Naive B cell (primary cell): ENCODE results near the gene BDKRB1. TPM values are rescaled to one million over a fixed set of nuclear protein-coding genes. Genes with fewer than 3 reads are reported as not detected.

ENCODE experiments used
- ATAC-seq, 2 donors: fragments of 150-1000 bp; cut with Tn5 transposase; 2 replicates each; pipeline ENCODE4 v1.10.0; 2021; ENCODE audit warnings: low read depth in 2 of 2, mild to moderate bottlenecking in 2 of 2, moderate library complexity in 2 of 2
- DNase-seq: peaks from one replicate; pipeline ENCODE4 v3.0.0; 2022
- H3K27ac Mint-ChIP-seq, 6 donors: one replicate each; pipeline ENCODE4 v1.8.0; 2020 to 2022; ENCODE audit warnings: mild to moderate bottlenecking in 6 of 6, mixed read lengths in 6 of 6, moderate library complexity in 5 of 6, inconsistent platforms in 2 of 6
- H3K27me3 Mint-ChIP-seq, 3 donors: one replicate each; pipeline ENCODE4 v1.8.0; 2021 to 2022; ENCODE audit warnings: mixed read lengths in 3 of 3, mild to moderate bottlenecking in 1 of 3
- H3K36me3 Mint-ChIP-seq, 2 donors: one replicate each; pipeline ENCODE4 v1.8.0; 2020 to 2022; ENCODE audit warnings: mixed read lengths in 2 of 2, inconsistent platforms in 1 of 2, mild to moderate bottlenecking in 1 of 2
- H3K4me1 Mint-ChIP-seq, 3 donors: one replicate each; pipeline ENCODE4 v1.8.0; 2020 to 2022; ENCODE audit warnings: mixed read lengths in 3 of 3, inconsistent platforms in 1 of 3, mild to moderate bottlenecking in 1 of 3, moderate library complexity in 1 of 3
- H3K4me3 Mint-ChIP-seq, 8 donors: one replicate each; pipeline ENCODE4 v1.8.0; 2020 to 2022; ENCODE audit warnings: mild to moderate bottlenecking in 8 of 8, mixed read lengths in 8 of 8, moderate library complexity in 8 of 8, inconsistent platforms in 2 of 8
- H3K9me3 Mint-ChIP-seq, 7 donors: one replicate each; pipeline ENCODE4 v1.8.0; 2020 to 2022; ENCODE audit warnings: mixed read lengths in 7 of 7, mild to moderate bottlenecking in 5 of 7, inconsistent platforms in 2 of 7, moderate library complexity in 1 of 7
- polyA plus RNA-seq, 6 donors: library from polyadenylated mRNA; unstranded; fragments of 300-500 nt; fragmentation: Illumina TruSeq; gene quantifications; one replicate each; pipeline ENCODE4 v1.2.3, GENCODE V29; 2021; ENCODE audit warnings: low read depth in 6 of 6

BDKRB1 gene
- polyA plus RNA-seq, 6 donors from 2014 or later, result not detected

DNA sequence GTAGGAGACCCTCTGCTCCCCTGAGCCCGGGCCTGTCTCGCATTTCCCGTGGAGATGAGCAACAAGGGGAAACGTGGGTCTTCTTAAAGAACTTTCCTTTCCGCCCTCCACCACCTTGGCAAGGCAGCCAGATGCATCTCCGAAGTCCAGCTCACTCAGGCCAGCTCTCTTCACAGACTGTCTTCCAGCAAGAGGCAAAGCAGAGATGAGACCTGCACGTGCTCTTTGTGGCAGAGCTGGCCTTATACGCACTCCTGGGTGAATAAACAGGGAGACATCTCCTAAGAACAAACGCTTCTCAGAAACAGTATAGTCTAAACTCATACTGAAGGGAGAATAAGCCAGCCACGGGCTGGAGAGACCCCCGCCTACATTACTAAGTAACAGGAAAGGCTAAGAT is 1.3 kb upstream of the BDKRB1 start:
- Mint-ChIP-seq H3K27ac (peak overlapping the region in 1 of 6 donors; percentile 64), H3K27me3 (peaks cover 34 to 66% (median 62%) of the 10 kb centered on the region in 3 donors), H3K4me1 (no peaks in the 10 kb centered on the region), H3K4me3 (no peak overlapping the region), H3K36me3 (no peaks in the 10 kb centered on the region), H3K9me3 (peaks cover 0 to 2% (median 0%) of the 10 kb centered on the region in 7 donors)
- ATAC-seq (no peak), DNase-seq (no peak)

DNA sequence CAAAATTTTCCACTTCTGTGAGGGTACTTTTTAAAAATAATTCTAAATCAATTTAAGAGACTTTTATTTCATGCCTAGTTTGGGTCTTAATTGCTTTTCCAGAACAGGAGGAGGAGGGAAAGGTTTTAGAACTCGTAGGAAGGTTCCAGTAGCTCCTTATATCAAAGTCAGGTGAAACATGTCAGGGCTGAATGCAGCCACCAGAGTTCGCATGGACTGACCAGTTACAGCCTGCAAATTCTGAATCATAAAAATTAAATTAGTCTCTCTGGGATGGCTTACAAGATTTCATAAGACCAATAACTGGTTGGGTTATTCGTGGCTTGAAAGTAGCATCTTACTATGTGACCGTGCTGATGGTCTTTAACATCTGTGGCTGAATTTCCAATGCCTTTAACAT is 397 bp downstream of the BDKRB1 start:
- H3K27me3 Mint-ChIP-seq, result peaks cover 25 to 66% (median 57%) of the 10 kb centered on the region in 3 donors
- no peak for ATAC-seq

DNA sequence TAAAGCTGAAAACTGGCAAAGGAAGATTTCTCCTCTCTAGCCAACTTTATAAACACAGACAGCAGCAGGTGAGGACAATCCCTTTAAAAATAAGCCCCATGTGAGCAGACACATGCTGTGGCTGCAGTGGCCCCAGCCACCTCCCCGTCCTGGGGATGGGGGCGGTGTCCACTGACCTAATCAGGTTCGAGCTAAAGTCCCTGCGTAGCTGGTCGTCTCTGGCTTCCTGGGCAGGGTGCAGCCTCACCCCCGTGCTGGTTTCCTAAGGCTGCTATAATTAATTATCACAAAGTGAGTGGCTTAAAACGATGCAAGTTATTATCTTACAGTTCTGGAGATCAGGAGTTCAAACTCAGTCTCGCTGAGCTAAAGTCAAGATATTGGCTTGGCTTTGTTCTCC is 1.0 kb downstream of the BDKRB1 start:
- Mint-ChIP-seq H3K9me3 (peaks cover 0 to 2% (median 0%) of the 10 kb centered on the region in 7 donors), H3K27ac (peak overlapping the region in 1 of 6 donors; percentile 36), H3K36me3 (no peaks in the 10 kb centered on the region), H3K27me3 (peaks cover 22 to 64% (median 57%) of the 10 kb centered on the region in 3 donors), H3K4me1 (no peaks in the 10 kb centered on the region), H3K4me3 (no peak overlapping the region)
- DNase-seq (no peak), ATAC-seq (no peak)

More for the DNA sequence above, 397 bp downstream of the BDKRB1 start:
- Mint-ChIP-seq H3K36me3 (no peaks in the 10 kb centered on the region), H3K4me1 (no peaks in the 10 kb centered on the region), H3K27ac (no peak overlapping the region), H3K9me3 (peaks cover 0 to 2% (median 0%) of the 10 kb centered on the region in 7 donors), H3K4me3 (no peak overlapping the region)
- no peak for DNase-seq

DNA sequence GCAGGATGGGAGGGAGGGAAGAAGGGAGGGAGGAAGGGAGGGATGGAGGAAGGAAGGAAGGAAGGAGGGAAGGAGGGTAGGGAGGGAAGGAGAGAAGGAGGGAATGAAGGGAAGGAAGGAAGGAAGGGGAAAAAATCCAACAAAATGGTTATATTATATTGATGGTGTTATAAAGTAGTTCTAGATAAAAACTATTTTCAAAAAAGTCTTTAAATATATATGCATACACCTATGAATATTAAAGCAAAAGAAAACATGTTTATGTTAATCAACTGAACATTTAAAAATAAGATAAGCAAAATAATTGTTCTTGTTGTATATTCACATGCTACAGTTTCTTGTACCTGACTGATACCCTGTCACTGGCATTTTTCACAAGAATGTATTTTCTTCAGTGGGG is 1.9 kb downstream of the BDKRB1 start:
- Mint-ChIP-seq H3K4me3 (no peak overlapping the region), H3K9me3 (peaks cover 0 to 2% (median 0%) of the 10 kb centered on the region in 7 donors), H3K27me3 (peaks cover 18 to 56% (median 48%) of the 10 kb centered on the region in 3 donors), H3K27ac (no peak overlapping the region), H3K36me3 (no peaks in the 10 kb centered on the region), H3K4me1 (no peaks in the 10 kb centered on the region)
- ATAC-seq (no peak), DNase-seq (no peak)

DNA sequence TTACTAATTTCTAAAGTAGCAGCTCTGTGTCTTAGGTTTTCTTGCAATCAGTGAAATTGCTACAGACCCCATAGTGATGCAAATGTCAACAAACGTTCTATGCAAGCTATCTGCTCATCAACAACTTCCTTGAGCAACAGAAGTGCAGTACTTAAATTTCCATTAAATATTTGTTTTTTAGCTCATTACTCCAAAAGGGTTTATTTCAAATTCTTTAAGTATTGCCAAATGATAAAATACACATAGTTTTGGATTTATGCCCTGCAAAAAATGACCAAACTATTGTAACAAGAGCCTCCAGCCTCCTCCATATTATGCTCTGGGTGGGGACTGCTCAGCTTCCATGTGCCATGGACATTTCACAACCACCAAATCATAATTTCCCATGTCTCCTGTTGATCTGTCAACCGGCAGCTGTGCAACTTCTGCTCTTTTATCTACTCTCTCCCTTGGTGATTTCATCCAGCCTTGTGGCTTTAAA is 4.4 kb downstream of the BDKRB1 start:
- H3K9me3 Mint-ChIP-seq, result peaks cover 0 to 7% (median 2%) of the 10 kb centered on the region in 7 donors
- ATAC-seq (no peak), DNase-seq (no peak)
- no peak overlapping the region for H3K27ac Mint-ChIP-seq
- H3K4me3 Mint-ChIP-seq, result no peak overlapping the region
- H3K27me3 Mint-ChIP-seq, result peaks cover 11 to 37% (median 34%) of the 10 kb centered on the region in 3 donors
- H3K4me1 Mint-ChIP-seq, result no peaks in the 10 kb centered on the region
- no peaks in the 10 kb centered on the region for H3K36me3 Mint-ChIP-seq

DNA sequence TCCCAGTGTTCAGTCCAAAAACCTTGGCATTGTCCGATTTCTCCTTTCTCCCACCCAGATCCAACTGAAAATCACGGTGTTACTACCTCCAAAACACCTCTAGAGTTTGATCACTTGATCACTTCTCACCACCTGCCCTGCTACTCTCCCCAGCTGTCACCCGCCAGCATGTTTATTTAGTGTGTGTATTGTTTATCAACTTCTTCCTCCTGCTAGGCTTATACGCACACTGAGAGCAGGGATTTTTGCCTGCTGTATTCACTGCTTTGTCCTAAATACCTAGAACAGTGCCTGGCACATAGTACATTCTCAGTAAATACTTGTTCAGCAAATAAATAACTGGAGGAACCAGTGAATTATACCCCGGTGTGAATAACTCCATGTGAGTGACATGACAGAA is 5.0 kb downstream of the BDKRB1 start:
- H3K9me3 Mint-ChIP-seq, result peaks cover 0 to 7% (median 2%) of the 10 kb centered on the region in 7 donors
- H3K36me3 Mint-ChIP-seq, result peaks cover 0 to under 1% of the 10 kb centered on the region in 2 donors
- no peak overlapping the region for H3K4me3 Mint-ChIP-seq
- H3K4me1 Mint-ChIP-seq, result no peaks in the 10 kb centered on the region
- H3K27ac Mint-ChIP-seq, result no peak overlapping the region
- H3K27me3 Mint-ChIP-seq, result peaks cover 9 to 42% (median 39%) of the 10 kb centered on the region in 3 donors
- no peak for DNase-seq
- ATAC-seq, result no peak

DNA sequence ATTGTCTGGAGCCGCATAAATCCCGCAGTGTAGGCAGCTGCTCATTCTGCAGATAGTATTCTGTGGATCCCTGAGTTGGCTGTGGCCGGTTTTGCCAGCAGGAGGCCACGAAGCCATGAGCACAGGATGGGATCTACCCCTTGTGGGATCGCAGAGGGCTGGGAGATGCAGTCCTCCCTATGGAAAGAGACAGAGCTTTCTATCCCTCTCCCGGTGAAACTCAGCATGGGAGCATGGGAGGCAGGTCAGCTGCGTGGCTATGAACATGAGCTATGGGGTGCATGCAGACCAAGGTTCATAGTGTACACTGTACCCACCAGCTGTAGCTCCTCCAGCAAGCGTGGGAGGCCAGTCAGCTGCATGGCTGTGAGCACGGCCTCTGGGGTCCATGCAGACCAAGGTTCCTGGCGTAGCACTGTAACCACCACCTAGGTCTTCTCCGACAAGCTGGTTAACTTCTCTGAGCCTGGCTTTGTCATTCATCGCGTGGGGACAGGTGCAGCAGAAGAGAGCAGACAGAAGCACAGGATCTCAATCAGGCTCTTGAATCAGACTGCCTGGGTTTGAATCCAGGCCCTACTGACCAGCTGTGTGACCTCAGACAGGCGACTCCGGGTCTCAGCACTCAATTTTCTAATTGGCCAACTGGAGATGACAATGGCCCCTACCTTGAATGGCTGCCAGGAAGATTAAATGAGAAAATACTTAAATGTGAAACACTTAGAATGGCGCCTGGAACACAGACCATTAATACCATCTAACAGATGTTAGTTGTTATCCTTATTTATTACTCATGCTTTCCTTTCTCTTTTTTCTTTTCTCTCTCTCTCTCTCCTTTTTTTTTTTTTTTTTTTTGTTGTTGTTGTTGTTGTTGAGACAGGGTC is 6.0 kb downstream of the BDKRB1 start:
- Mint-ChIP-seq H3K27me3 (peaks cover 12 to 48% (median 43%) of the 10 kb centered on the region in 3 donors), H3K27ac (no peak overlapping the region)

DNA sequence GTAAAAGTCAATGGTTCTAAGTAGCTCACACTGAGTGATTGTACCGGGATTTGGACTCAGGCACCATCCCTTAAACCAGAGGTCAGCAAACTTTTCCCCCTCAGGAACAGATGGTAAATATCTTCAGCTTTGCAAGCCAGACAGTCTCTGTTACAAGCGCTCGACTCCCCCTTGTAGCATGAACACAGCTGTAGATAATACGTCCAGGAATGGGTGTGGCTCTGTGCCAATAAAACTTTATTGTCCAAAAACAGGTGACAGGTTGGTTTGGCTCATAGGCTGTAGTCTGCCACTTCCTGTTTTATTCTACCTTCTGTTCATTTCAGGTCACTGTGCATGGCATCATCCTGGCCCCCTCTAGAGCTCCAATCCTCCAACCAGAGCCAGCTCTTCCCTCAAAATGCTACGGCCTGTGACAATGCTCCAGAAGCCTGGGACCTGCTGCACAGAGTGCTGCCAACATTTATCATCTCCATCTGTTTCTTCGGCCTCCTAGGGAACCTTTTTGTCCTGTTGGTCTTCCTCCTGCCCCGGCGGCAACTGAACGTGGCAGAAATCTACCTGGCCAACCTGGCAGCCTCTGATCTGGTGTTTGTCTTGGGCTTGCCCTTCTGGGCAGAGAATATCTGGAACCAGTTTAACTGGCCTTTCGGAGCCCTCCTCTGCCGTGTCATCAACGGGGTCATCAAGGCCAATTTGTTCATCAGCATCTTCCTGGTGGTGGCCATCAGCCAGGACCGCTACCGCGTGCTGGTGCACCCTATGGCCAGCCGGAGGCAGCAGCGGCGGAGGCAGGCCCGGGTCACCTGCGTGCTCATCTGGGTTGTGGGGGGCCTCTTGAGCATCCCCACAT is 7.6 kb downstream of the BDKRB1 start:
- peak overlapping the region in 1 of 6 donors; percentile 9 for H3K27ac Mint-ChIP-seq
- no peak overlapping the region for H3K4me3 Mint-ChIP-seq
- peaks cover 17 to 43% (median 37%) of the 10 kb centered on the region in 3 donors for H3K27me3 Mint-ChIP-seq
- ATAC-seq (no peak), DNase-seq (no peak)
- H3K4me1 Mint-ChIP-seq, result no peaks in the 10 kb centered on the region
- H3K9me3 Mint-ChIP-seq, result peaks cover 0 to 7% (median 0%) of the 10 kb centered on the region in 7 donors
- peaks cover 0 to 13% of the 10 kb centered on the region in 2 donors for H3K36me3 Mint-ChIP-seq

More for the DNA sequence above, 6.0 kb downstream of the BDKRB1 start:
- Mint-ChIP-seq H3K4me1 (no peaks in the 10 kb centered on the region), H3K4me3 (no peak overlapping the region), H3K9me3 (peaks cover 0 to 7% (median 2%) of the 10 kb centered on the region in 7 donors), H3K36me3 (peaks cover 0 to 10% of the 10 kb centered on the region in 2 donors)
- DNase-seq (no peak), ATAC-seq (no peak)

DNA sequence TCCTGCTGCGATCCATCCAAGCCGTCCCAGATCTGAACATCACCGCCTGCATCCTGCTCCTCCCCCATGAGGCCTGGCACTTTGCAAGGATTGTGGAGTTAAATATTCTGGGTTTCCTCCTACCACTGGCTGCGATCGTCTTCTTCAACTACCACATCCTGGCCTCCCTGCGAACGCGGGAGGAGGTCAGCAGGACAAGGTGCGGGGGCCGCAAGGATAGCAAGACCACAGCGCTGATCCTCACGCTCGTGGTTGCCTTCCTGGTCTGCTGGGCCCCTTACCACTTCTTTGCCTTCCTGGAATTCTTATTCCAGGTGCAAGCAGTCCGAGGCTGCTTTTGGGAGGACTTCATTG is 8.2 kb downstream of the BDKRB1 start:
- Mint-ChIP-seq H3K36me3 (peaks cover 0 to 13% of the 10 kb centered on the region in 2 donors), H3K4me3 (no peak overlapping the region), H3K4me1 (no peaks in the 10 kb centered on the region), H3K9me3 (peaks cover 0 to 7% (median 0%) of the 10 kb centered on the region in 7 donors), H3K27ac (no peak overlapping the region), H3K27me3 (peaks cover 18 to 43% (median 37%) of the 10 kb centered on the region in 3 donors)
- DNase-seq (no peak), ATAC-seq (no peak)

DNA sequence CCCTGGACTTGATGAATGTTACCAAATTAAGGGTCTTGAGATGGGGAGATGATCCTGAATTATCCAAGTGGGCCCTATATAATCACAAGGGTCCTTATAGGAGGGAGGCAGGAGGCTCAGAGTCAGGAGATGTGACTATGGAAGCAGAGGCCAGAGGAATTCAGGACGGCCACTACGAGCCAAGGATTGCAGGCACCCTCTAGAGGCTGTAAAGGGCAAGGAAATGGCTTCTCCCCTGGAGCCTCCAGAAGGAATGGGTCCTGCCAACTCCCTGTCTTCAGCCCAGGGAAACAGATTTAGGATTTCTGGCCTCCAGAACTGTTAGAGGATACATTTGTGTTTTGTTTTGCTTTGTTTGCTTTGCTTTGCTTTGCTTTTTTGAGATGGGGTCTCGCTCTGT is 8.8 kb downstream of the BDKRB1 start:
- H3K27ac Mint-ChIP-seq, result no peak overlapping the region
- no peak overlapping the region for H3K4me3 Mint-ChIP-seq
- DNase-seq (no peak), ATAC-seq (no peak)
- peaks cover 0 to 7% (median 0%) of the 10 kb centered on the region in 7 donors for H3K9me3 Mint-ChIP-seq
- H3K36me3 Mint-ChIP-seq, result peaks cover 0 to 13% of the 10 kb centered on the region in 2 donors
- H3K27me3 Mint-ChIP-seq, result peaks cover 14 to 43% (median 37%) of the 10 kb centered on the region in 3 donors
- no peaks in the 10 kb centered on the region for H3K4me1 Mint-ChIP-seq

DNA sequence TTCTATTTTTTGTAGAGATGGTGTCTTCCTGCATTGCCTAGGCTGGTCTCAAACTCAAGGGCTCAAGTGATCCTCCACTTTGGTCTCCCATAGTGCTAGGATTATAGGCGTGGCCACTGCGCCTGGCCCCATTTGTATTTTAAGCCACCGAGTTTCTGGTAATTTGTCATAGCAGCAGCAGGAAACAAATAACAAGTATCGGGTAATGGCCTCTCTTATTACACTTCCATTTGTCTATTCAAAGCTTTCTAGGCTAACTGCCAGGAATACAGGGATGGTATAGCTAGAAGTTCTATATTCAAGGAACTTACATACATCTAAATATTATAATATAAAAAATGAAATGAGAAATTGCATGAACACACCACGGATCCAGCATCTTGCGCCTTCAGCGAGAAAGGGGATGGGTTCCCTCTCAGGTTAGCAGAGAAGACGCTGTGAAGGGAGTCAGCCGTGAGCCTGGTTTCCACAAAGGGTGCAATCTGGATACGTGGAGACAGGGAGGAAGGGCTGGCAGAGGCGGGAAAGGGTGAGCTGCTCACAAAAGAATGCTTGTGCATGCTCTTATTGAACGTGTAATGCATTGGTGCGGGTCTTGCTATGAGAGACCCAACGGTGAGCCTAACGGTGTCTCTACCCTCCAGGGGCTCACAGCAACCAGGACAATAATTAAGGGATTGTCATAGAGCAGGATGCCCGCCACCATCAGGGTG is 9.5 kb downstream of the BDKRB1 start:
- Mint-ChIP-seq H3K27ac (peak overlapping the region in 1 of 6 donors; percentile 30), H3K9me3 (peaks cover 0 to 7% (median 0%) of the 10 kb centered on the region in 7 donors), H3K4me1 (no peaks in the 10 kb centered on the region), H3K27me3 (peaks cover 16 to 43% (median 33%) of the 10 kb centered on the region in 3 donors), H3K4me3 (no peak overlapping the region), H3K36me3 (peaks cover 0 to 13% of the 10 kb centered on the region in 2 donors)
- no peak for ATAC-seq
- DNase-seq, result no peak

DNA sequence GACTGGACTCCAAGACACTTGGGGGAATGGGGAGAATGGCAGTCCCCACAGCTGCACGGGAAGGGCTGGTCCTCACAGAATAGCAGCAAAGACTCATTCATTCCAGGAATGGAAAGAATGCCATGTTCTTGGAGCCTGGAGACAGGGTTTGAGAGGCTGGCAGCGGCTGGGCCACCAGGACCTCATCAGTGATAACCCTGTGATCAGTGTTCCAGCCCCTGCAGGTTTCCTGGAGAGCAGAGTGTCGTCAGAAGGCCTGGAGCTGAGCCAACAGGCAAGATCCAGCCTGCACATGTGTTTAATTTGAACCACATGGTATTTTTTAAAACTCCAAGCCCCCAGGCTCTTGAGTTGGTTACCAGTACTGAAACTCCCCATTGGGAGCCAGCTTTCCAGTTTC is 11.3 kb downstream of the BDKRB1 start:
- H3K4me1 Mint-ChIP-seq, result no peaks in the 10 kb centered on the region
- no peak for DNase-seq
- H3K9me3 Mint-ChIP-seq, result peaks cover 0 to 11% (median 6%) of the 10 kb centered on the region in 7 donors
- peak overlapping the region in 1 of 6 donors; percentile 56 for H3K27ac Mint-ChIP-seq
- no peak for ATAC-seq
- peaks cover 22 to 28% (median 26%) of the 10 kb centered on the region in 3 donors for H3K27me3 Mint-ChIP-seq
- H3K36me3 Mint-ChIP-seq, result peaks cover 0 to 21% of the 10 kb centered on the region in 2 donors
- H3K4me3 Mint-ChIP-seq, result no peak overlapping the region

DNA sequence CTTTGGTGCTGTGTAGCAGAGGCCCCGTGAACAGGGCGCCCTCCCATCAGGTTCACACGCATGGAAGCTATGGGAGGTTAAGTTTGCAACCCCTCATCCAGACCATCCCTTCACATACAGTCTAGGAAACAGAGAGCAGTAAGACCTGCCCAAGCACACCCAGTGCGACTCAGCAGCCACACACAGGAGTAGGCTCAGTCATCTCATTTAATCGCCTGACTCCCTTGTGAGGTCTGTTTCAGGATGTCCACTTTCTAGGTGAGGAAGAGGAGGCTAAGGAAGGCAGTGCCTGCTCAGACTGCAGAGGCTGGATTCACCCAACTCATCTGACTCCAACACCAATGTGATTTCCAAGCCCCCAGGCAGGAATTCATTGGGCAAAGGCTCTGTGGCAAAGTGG is 11.9 kb downstream of the BDKRB1 start:
- H3K9me3 Mint-ChIP-seq, result peaks cover 0 to 11% (median 6%) of the 10 kb centered on the region in 7 donors
- no peak overlapping the region for H3K27ac Mint-ChIP-seq
- H3K27me3 Mint-ChIP-seq, result peaks cover 22 to 28% (median 26%) of the 10 kb centered on the region in 3 donors
- ATAC-seq (no peak), DNase-seq (no peak)
- no peaks in the 10 kb centered on the region for H3K4me1 Mint-ChIP-seq
- peaks cover 0 to 21% of the 10 kb centered on the region in 2 donors for H3K36me3 Mint-ChIP-seq
- H3K4me3 Mint-ChIP-seq, result peak overlapping the region in 1 of 8 donors; percentile 9
